GM04503 (cell line): ENCODE results near the gene PABPC5.

ENCODE experiments used
- DNase-seq: peaks from one replicate; pipeline ENCODE4 v3.0.0-alpha.2; 2012; ENCODE audit warnings: low read depth

PABPC5 gene

DNA sequence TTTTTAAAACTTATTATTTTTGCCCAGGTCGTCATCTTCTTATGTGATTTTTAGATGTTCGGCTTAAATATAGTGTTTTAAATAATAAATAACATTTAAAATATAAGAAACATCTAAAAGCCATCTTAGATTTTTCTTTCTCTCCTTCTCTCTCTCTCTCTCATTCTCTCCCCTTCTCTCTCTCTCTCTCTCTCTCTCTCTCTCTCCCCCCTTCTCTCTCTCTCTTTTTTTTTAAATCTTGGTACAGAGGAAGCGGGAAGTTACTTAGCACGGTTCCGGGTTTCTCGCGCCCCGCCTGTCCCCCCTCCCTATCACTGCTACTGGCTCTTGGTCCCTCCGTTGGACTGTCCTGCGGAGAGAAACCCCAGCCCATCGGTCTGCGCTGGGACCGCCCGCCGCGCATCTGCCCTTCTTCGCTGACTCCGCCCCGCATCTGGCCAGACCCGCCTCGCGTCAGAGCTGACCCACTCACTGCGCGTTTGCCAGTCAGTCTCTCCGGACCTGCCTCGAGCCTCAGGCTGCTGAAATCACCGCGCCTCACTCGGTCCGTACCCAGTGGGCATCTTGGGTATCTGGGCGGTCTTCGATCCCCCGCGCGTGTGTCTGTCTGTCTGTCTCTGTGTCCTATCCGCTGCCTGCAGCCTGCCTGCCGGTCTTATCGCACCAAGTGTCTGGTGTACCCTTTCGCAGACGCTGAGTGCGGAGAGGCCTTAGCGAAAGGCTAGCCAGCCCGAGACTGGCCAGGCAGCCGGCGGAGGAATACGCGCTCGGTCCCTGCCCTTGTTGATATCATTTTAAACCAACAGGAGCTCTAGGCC is at the start of gene PABPC5:
Gene PABPC5 (plus strand): TSS at position 489 of the 818 bp plus-strand sequence. CDS start 739 bp downstream, outside the sequence.
- peak; percentile 56 for DNase-seq

DNA sequence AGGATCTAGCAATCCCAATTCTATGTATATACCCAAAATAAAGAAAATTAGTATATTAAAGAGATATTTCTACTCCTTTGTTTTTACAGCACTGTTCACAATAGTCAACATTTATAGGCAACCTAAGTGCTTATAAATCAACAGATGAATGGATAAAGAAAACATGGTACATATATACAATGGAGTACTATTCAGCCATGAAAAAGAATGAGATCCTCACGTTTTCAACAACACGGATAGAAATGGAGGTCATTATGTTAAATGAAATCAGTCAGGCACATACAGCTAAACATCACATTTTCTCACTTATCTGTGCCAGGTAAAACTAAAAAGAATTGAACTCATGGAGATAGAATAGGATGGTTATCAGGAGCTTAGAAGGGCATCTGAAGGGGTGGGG is 45.6 kb upstream of the PABPC5 start:
- no peak for DNase-seq

DNA sequence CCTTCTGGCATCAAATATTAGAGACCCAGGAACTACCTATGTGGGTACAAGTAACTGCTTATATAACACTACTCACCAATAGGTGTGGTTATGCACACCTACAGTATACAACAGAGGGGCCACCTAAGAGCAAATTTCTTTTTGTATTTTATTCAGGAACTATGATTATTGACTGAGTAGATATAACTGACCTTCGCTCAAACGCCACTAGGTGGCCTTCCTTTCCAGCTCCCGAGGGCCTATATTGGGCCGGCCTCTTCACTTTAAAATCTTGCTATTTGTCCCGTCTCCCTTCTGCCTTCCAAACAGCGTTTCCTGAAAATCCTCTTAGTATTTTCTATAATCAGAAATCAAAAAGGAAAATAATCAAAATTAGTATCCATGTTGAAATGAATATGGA is 19.9 kb upstream of the PABPC5 start:
- DNase-seq: no peak

DNA sequence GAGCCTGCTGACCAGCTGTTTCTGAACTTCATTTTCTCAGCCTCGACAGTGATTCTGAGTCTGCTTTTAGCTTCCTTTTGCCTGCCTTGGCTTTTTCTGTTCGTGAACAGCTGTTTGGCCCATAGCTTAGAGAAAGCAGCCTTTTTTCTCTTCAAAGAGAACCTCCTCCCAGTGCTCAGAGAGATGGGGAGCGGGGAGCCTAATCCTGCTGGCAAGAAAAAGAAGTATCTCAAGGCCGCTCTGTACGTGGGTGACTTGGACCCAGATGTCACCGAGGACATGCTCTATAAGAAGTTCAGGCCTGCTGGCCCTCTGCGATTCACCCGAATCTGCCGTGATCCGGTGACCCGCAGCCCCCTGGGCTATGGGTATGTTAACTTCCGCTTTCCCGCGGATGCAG is 756 bp downstream of the PABPC5 start:
- no peak for DNase-seq
